HepG2 (cell line): Measurements from ENCODE around the gene CAPN13. TPM values are rescaled to one million over a fixed set of nuclear protein-coding genes. Genes with fewer than 3 reads are reported as not detected.

ENCODE experiments used
- ATAC-seq: fragments of 200-7000 bp; cut with Tn5 transposase; 3 replicates; pipeline ENCODE4 v1.9.1; 2020; ENCODE audit warnings: mild to moderate bottlenecking, moderate library complexity
- BruUV-seq: library from RNA; stranded (reverse); fragments of 400-500 nt; replicated peaks from 2 replicates; lab custom pipeline; 2021; lab: Mats Ljungman, UMichigan
- CTCF ChIA-PET: fragments of 300-600 bp; formaldehyde crosslinking; extraction: SDS; loops from one replicate; lab custom pipeline; 2021; ENCODE audit warnings: low total read pairs, inconsistent platforms, low intra/inter-chr PET ratio; lab: Yijun Ruan, JAX
- POLR2A ChIA-PET: fragments of 350-600 bp; sonication (Branson Sonifier 250); formaldehyde crosslinking; loops from one replicate; lab custom pipeline; 2020; ENCODE audit warnings: antibody characterized with exemption, inconsistent platforms; lab: Yijun Ruan, JAX
- DNase-seq: peaks from one replicate; pipeline ENCODE4 v3.0.0-alpha.2; 2015; ENCODE audit warnings: low spot score
- FAIRE-seq: peaks from 3 replicates; lab custom pipeline; 2011; peaks lifted over from hg19 to GRCh38; lab: Jason Lieb, UNC
- H2AFZ ChIP-seq: one replicate; pipeline ENCODE4 v1.6.1; 2011; ENCODE audit warnings: low read length, inconsistent platforms
- H3K27ac ChIP-seq: fragments of 300-600 bp; 3 replicates; pipeline ENCODE4 v1.8.0; 2011; ENCODE audit warnings: mixed run types, mild to moderate bottlenecking, mixed read lengths, low read length, inconsistent platforms; ENCODE audit not compliant: insufficient read depth; ENCODE audit errors: extremely low read length
- H3K27me3 ChIP-seq, 2 experiments: fragments of 200-600 bp in 1 of 2; 2 replicates in 1 of 2; 3 replicates in 1 of 2; pipeline versions ENCODE4 v1.6.0 to v1.8.0; 2011; ENCODE audit warnings: low read length in 2 of 2, mild to moderate bottlenecking in 2 of 2, moderate library complexity in 2 of 2, inconsistent platforms in 1 of 2; ENCODE audit not compliant: insufficient read depth in 2 of 2, control insufficient read depth in 1 of 2
- H3K36me3 ChIP-seq, 2 experiments: fragments of 200-600 bp in 1 of 2; replicated peaks in 1 of 2; 2 replicates in 1 of 2; 3 replicates in 1 of 2; pipeline versions ENCODE4 v1.5.1 to v1.8.0; 2011; ENCODE audit warnings: low read length in 2 of 2, inconsistent platforms in 1 of 2; ENCODE audit not compliant: insufficient read depth in 2 of 2, control insufficient read depth in 1 of 2
- H3K4me1 ChIP-seq: 2 replicates; pipeline ENCODE4 v1.5.1; 2012; ENCODE audit warnings: low read length, inconsistent platforms; ENCODE audit not compliant: insufficient read depth
- H3K4me2 ChIP-seq: 2 replicates; pipeline ENCODE4 v1.6.0; 2011; ENCODE audit warnings: low read depth, low read length, inconsistent platforms
- H3K4me3 ChIP-seq, 3 experiments: fragments of 200-600 bp in 1 of 3; sonication (generic), shearing (Covaris generic) in 1 of 3; replicated peaks in 1 of 3; 2 replicates each; pipeline ENCODE4 v1.5.1; 2011 to 2016; ENCODE audit warnings: low read length in 3 of 3, inconsistent platforms in 2 of 3, low read depth in 2 of 3, mild to moderate bottlenecking in 2 of 3, control low read depth in 1 of 3, mixed read lengths in 1 of 3; ENCODE audit not compliant: insufficient read depth in 1 of 3
- H3K79me2 ChIP-seq: one replicate; pipeline ENCODE4 v1.6.1; 2011; ENCODE audit warnings: low read length, inconsistent platforms; ENCODE audit not compliant: insufficient read depth
- H3K9ac ChIP-seq: 2 replicates; pipeline ENCODE4 v1.6.0; 2011; ENCODE audit warnings: mild to moderate bottlenecking, low read depth, low read length, inconsistent platforms; ENCODE audit not compliant: insufficient read depth
- H3K9me3 ChIP-seq: 2 replicates; pipeline ENCODE4 v1.5.1; 2012; ENCODE audit warnings: mild to moderate bottlenecking, low read length
- H4K20me1 ChIP-seq: 2 replicates; pipeline ENCODE4 v1.6.0; 2011; ENCODE audit warnings: inconsistent platforms, mild to moderate bottlenecking, low read length, moderate library complexity; ENCODE audit not compliant: insufficient read depth
- ATF7 ChIP-seq, 2 experiments: fragments of 450-650 bp in 1 of 2; sonication (generic) in 1 of 2; formaldehyde crosslinking in 1 of 2; IDR thresholded peaks; 2 replicates each; pipeline versions ENCODE4 v1.4.0 to v1.6.1; 2016 to 2020; ENCODE audit warnings: antibody characterized with exemption in 1 of 2, mild to moderate bottlenecking in 1 of 2, missing genetic modification reagents in 1 of 2
- HDAC2 ChIP-seq: sonication (generic); formaldehyde crosslinking; IDR thresholded peaks from 2 replicates; pipeline ENCODE4 v1.4.0; 2020; ENCODE audit warnings: missing genetic modification reagents
- NFE2L1 ChIP-seq: sonication (generic); formaldehyde crosslinking; IDR thresholded peaks from 2 replicates; pipeline ENCODE4 v1.4.0; 2020; ENCODE audit warnings: missing genetic modification reagents, mild to moderate bottlenecking, borderline replicate concordance
- ZNF232 ChIP-seq: sonication (generic); formaldehyde crosslinking; IDR thresholded peaks from 2 replicates; pipeline ENCODE4 v1.4.0; 2020; ENCODE audit warnings: missing genetic modification reagents, borderline replicate concordance
- ZNF260 ChIP-seq: sonication (generic); formaldehyde crosslinking; IDR thresholded peaks from 2 replicates; pipeline ENCODE4 v1.4.0; 2020; ENCODE audit warnings: missing genetic modification reagents, low read depth, mild to moderate bottlenecking, borderline replicate concordance
- ZNF317 ChIP-seq: sonication (generic); formaldehyde crosslinking; IDR thresholded peaks from 2 replicates; pipeline ENCODE4 v1.5.0; 2020; ENCODE audit warnings: mild to moderate bottlenecking, missing genetic modification reagents
- ZNF343 ChIP-seq: sonication (generic); formaldehyde crosslinking; IDR thresholded peaks from 2 replicates; pipeline ENCODE4 v1.4.0; 2020; ENCODE audit warnings: mild to moderate bottlenecking, missing genetic modification reagents
- ZNF775 ChIP-seq: sonication (generic); formaldehyde crosslinking; IDR thresholded peaks from 2 replicates; pipeline ENCODE4 v1.4.0; 2020; ENCODE audit warnings: missing genetic modification reagents, mild to moderate bottlenecking, moderate library complexity, borderline replicate concordance
- WGBS: methylation state at CpG from one replicate; pipeline ENCODE4 v1.1.6; 2017; ENCODE audit warnings: low lambda C conversion rate; 5-methylcytosine and 5-hydroxymethylcytosine counted together
- in situ Hi-C: cut with HindIII; loops from 2 replicates; pipeline ENCODE4 v1.10.0; 2017; ENCODE audit warnings: low pct_unique_long_range_greater_than_20kb; ENCODE audit not compliant: extremely low pct_ligation_motif_present
- intact Hi-C: fragments of 100-400 bp; cut with micrococcal nuclease; formaldehyde crosslinking; loops from one replicate; pipeline ENCODE4 v1.10.0; 2022; ENCODE audit not compliant: unreplicated experiment
- polyA plus RNA-seq, 8 experiments: library from polyadenylated mRNA; depleted of rRNA in 3 of 8; stranded (reverse) in 7 of 8; unstranded in 1 of 8; fragments of >200 nt; fragmentation: Illumina TruSeq in 4 of 8; extraction: Trizol in 4 of 8; gene quantifications; 2 replicates each; pipeline versions ENCODE4 v1.2.1 to v1.2.3, GENCODE V29; 2011 to 2016; ENCODE audit warnings: low read depth in 4 of 8, missing spikeins in 1 of 8, mixed read lengths in 1 of 8; ENCODE audit not compliant: insufficient read depth in 1 of 8
- total RNA-seq, 5 experiments: library from RNA; depleted of rRNA; stranded (reverse); fragments of >200 nt; fragmentation: Illumina TruSeq; extraction: Trizol; gene quantifications; 2 replicates each; pipeline ENCODE4 v1.2.3, GENCODE V29; 2016; ENCODE audit warnings: low read depth in 1 of 5

The CAPN13 gene
- total and polyA plus RNA-seq, 2 of the 13 experiments (the other 11 are each of a cell fraction or from before 2014, with no cell fraction given), result not detected

GRCh38 chr2:30704309-30705020 is 102.8 kb downstream of the CAPN13 start (continued):
- no peak for TF ChIP-seq ZNF775 (CRISPR knock-in tag)
- no peak for TF ChIP-seq ZNF260

DNA sequence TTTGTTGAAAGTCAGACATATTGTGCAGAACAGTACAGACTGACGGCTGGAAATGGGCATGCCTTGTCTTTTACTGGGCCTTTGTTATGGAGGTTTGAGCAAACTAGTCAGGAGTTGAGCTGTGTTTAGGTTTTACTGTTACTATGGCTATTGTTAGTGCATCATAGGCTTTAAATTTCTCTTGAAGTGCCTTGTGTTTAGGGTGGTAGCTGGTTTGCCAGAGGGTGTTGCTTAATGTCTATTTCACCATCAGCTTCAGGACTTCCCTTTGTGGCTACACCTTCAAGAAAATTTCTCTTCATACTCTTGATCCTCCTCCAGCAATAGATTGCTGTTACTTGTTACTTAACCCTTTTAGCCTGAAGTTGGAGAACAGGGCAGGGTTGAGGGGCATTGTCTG is 104.6 kb downstream of the CAPN13 start:
- intact Hi-C loops, result no loop called here
- Histone ChIP-seq H3K27ac (no peak overlapping the region), H3K36me3 (no peaks in the 10 kb centered on the region), H4K20me1 (no peaks in the 10 kb centered on the region), H3K79me2 (no peaks in the 10 kb centered on the region), H3K4me2 (no peak overlapping the region), H3K9me3 (peaks cover 32% of the 10 kb centered on the region), H3K4me1 (no peaks in the 10 kb centered on the region), H3K4me3 (no peak overlapping the region), H3K27me3 (0 out of 5 replicates have a peak, but pooled peaks cover 0 to 1% of the 10 kb centered on the region in 2 experiments), H2AFZ (no peak overlapping the region), H3K9ac (no peak overlapping the region)
- TF ChIP-seq ZNF343 (CRISPR knock-in tag), result no peak
- no peak for TF ChIP-seq HDAC2
- TF ChIP-seq ZNF232 (CRISPR knock-in tag), result no peak
- no TSS peak for BruUV-seq
- DNase-seq (no peak), ATAC-seq (no peak), FAIRE-seq (no peak)
- WGBS, result 2% methylated on average over 1 of the region's 1 CpG
- in situ Hi-C loops, result loop anchor here (10.0 kb wide), 1 partner anchor 258 kb away; the partner anchor contains the start of gene LCLAT1
- ChIA-PET CTCF (interaction anchor here (1.9 kb wide), 1 partner anchor 9 kb away, joined by 6 read pairs; no protein-coding TSS in a partner anchor), POLR2A (no interaction called here)

GRCh38 chr2:30701782-30702181 is 105.5 kb downstream of the CAPN13 start:
- Histone ChIP-seq H3K27ac (no peak overlapping the region), H3K4me3 (no peak overlapping the region), H3K9me3 (peaks cover 36% of the 10 kb centered on the region), H4K20me1 (no peaks in the 10 kb centered on the region), H3K4me2 (no peak overlapping the region), H3K36me3 (no peaks in the 10 kb centered on the region), H3K27me3 (0 out of 5 replicates have a peak, but pooled peaks cover 0 to 1% of the 10 kb centered on the region in 2 experiments), H3K4me1 (no peaks in the 10 kb centered on the region), H3K79me2 (no peaks in the 10 kb centered on the region), H3K9ac (no peak overlapping the region), H2AFZ (no peak overlapping the region)
- POLR2A ChIA-PET, result no interaction called here
- intact Hi-C loops, result no loop called here
- BruUV-seq, result no TSS peak
- TF ChIP-seq NFE2L1 (CRISPR knock-in tag) (no peak), ZNF317 (CRISPR knock-in tag) (peak; percentile 99), ATF7 (IDR thresholded peaks at IDR 0.05) (0 out of 2 replicates have a peak, but pooled peaks have one; percentile 6), ATF7 (CRISPR knock-in tag; IDR thresholded peaks at IDR 0.05) (no peak)
- FAIRE-seq (no peak), ATAC-seq (no peak), DNase-seq (no peak)
- CTCF ChIA-PET, result interaction anchor here (1.9 kb wide), 1 partner anchor 10 kb away, joined by 6 read pairs; no protein-coding TSS in a partner anchor
- in situ Hi-C loops, result loop anchor here (10.0 kb wide), 1 partner anchor 257 kb away; the partner anchor contains the start of gene LCLAT1
- WGBS, result 5% methylated on average over 2 of the region's 2 CpGs
